Measurements from ENCODE around the gene KCNQ2.

The KCNQ2 gene

GRCh38 chr20:63428906-63429575 lies 43.4 kb downstream of the KCNQ2 start:
- Histone ChIP-seq H3K4ac (ENCODE audit: low read depth, low read length) (no peak overlapping the region), H2BK120ac (ENCODE audit: low read depth, low read length) (no peak overlapping the region), H3K27me3 (ENCODE audit: insufficient read depth, low read length, poor library complexity) (no peaks in the 10 kb centered on the region), H3K79me2 (ENCODE audit: control insufficient read depth, insufficient read depth, low read length) (no peaks in the 10 kb centered on the region), H4K5ac (ENCODE audit: low read length) (no peak overlapping the region), H3K36me3 (ENCODE audit: control insufficient read depth, insufficient read depth, low read length) (no peaks in the 10 kb centered on the region), H3K56ac (ENCODE audit: low read length) (no peak overlapping the region), H3K18ac (ENCODE audit: low read length) (no peak overlapping the region), H3K23ac (ENCODE audit: low read length) (no peak overlapping the region), H3K27ac (ENCODE audit: low read depth, low read length) (no peak overlapping the region), H4K8ac (ENCODE audit: low read depth, low read length) (no peak overlapping the region), H3K79me1 (ENCODE audit: low read length) (no peaks in the 10 kb centered on the region), H2BK5ac (ENCODE audit: low read length) (no peak overlapping the region), H3K4me3 (ENCODE audit: low read length) (no peak overlapping the region), H3K4me1 (ENCODE audit: control insufficient read depth, low read depth, low read length) (no peaks in the 10 kb centered on the region), H3K9ac (ENCODE audit: low read length) (no peak overlapping the region), H2BK15ac (replicated peaks; ENCODE audit: low read depth) (no peak overlapping the region), H3K4me2 (ENCODE audit: low read length) (no peak overlapping the region), H2AK5ac (ENCODE audit: low read length) (no peak overlapping the region)
- no CpG with 5 or more reads among the region's 20 CpGs for WGBS (ENCODE audit: extremely low coverage, insufficient coverage, low lambda C conversion rate)
- no peak for DNase-seq

GRCh38 chr20:63427724-63428330 lies 44.6 kb downstream of the KCNQ2 start:
- no peak overlapping the region for H3K4me2 ChIP-seq (ENCODE audit: low read length)
- no peak overlapping the region for H3K56ac ChIP-seq (ENCODE audit: low read length)
- H2AK5ac ChIP-seq (ENCODE audit: low read length): no peak overlapping the region
- H3K23ac ChIP-seq (ENCODE audit: low read length): no peak overlapping the region
- H3K4me3 ChIP-seq (ENCODE audit: low read length): no peak overlapping the region
- no peaks in the 10 kb centered on the region for H3K79me2 ChIP-seq (ENCODE audit: control insufficient read depth, insufficient read depth, low read length)
- no peak overlapping the region for H3K18ac ChIP-seq (ENCODE audit: low read length)
- no peaks in the 10 kb centered on the region for H3K36me3 ChIP-seq (ENCODE audit: control insufficient read depth, insufficient read depth, low read length)
- no peaks in the 10 kb centered on the region for H3K4me1 ChIP-seq (ENCODE audit: control insufficient read depth, low read depth, low read length)
- no peak overlapping the region for H3K4ac ChIP-seq (ENCODE audit: low read depth, low read length)
- no peak overlapping the region for H2BK120ac ChIP-seq (ENCODE audit: low read depth, low read length)
- no peak for DNase-seq
- H4K5ac ChIP-seq (ENCODE audit: low read length): no peak overlapping the region
- no peaks in the 10 kb centered on the region for H3K79me1 ChIP-seq (ENCODE audit: low read length)
- H3K27ac ChIP-seq (ENCODE audit: low read depth, low read length): no peak overlapping the region
- no peak overlapping the region for H2BK5ac ChIP-seq (ENCODE audit: low read length)
- H2BK15ac ChIP-seq (replicated peaks; ENCODE audit: low read depth): no peak overlapping the region
- no peak overlapping the region for H3K9ac ChIP-seq (ENCODE audit: low read length)
- WGBS (ENCODE audit: extremely low coverage, insufficient coverage, low lambda C conversion rate): no CpG with 5 or more reads among the region's 27 CpGs
- H4K8ac ChIP-seq (ENCODE audit: low read depth, low read length): no peak overlapping the region
- no peaks in the 10 kb centered on the region for H3K27me3 ChIP-seq (ENCODE audit: insufficient read depth, low read length, poor library complexity)

GRCh38 chr20:63427206-63427605 lies 45.2 kb downstream of the KCNQ2 start:
- H3K27ac ChIP-seq (ENCODE audit: low read depth, low read length): no peak overlapping the region
- WGBS (ENCODE audit: extremely low coverage, insufficient coverage, low lambda C conversion rate): no CpG with 5 or more reads among the region's 16 CpGs
- no peaks in the 10 kb centered on the region for H3K79me2 ChIP-seq (ENCODE audit: control insufficient read depth, insufficient read depth, low read length)
- no peak overlapping the region for H2BK120ac ChIP-seq (ENCODE audit: low read depth, low read length)
- no peak overlapping the region for H3K18ac ChIP-seq (ENCODE audit: low read length)
- H3K79me1 ChIP-seq (ENCODE audit: low read length): no peaks in the 10 kb centered on the region
- no peak overlapping the region for H4K5ac ChIP-seq (ENCODE audit: low read length)
- no peak overlapping the region for H2AK5ac ChIP-seq (ENCODE audit: low read length)
- H3K56ac ChIP-seq (ENCODE audit: low read length): no peak overlapping the region
- no peak for DNase-seq
- no peak overlapping the region for H3K4me3 ChIP-seq (ENCODE audit: low read length)
- no peaks in the 10 kb centered on the region for H3K4me1 ChIP-seq (ENCODE audit: control insufficient read depth, low read depth, low read length)
- H3K27me3 ChIP-seq (ENCODE audit: insufficient read depth, low read length, poor library complexity): no peaks in the 10 kb centered on the region
- no peak overlapping the region for H2BK5ac ChIP-seq (ENCODE audit: low read length)
- H3K9ac ChIP-seq (ENCODE audit: low read length): no peak overlapping the region
- no peaks in the 10 kb centered on the region for H3K36me3 ChIP-seq (ENCODE audit: control insufficient read depth, insufficient read depth, low read length)
- H2BK15ac ChIP-seq (replicated peaks; ENCODE audit: low read depth): no peak overlapping the region
- no peak overlapping the region for H3K23ac ChIP-seq (ENCODE audit: low read length)
- H3K4me2 ChIP-seq (ENCODE audit: low read length): no peak overlapping the region
- H3K4ac ChIP-seq (ENCODE audit: low read depth, low read length): no peak overlapping the region
- H4K8ac ChIP-seq (ENCODE audit: low read depth, low read length): no peak overlapping the region

- Histone ChIP-seq H3K4me2 (ENCODE audit: low read length) (no peak overlapping the region), H3K4me1 (ENCODE audit: control insufficient read depth, low read depth, low read length) (no peaks in the 10 kb centered on the region), H3K4me3 (ENCODE audit: low read length) (no peak overlapping the region), H3K27ac (ENCODE audit: low read depth, low read length) (no peak overlapping the region), H4K8ac (ENCODE audit: low read depth, low read length) (no peak overlapping the region), H3K23ac (ENCODE audit: low read length) (no peak overlapping the region), H2BK15ac (replicated peaks; ENCODE audit: low read depth) (no peak overlapping the region), H3K9ac (ENCODE audit: low read length) (no peak overlapping the region), H3K36me3 (ENCODE audit: control insufficient read depth, insufficient read depth, low read length) (no peaks in the 10 kb centered on the region), H3K79me2 (ENCODE audit: control insufficient read depth, insufficient read depth, low read length) (no peaks in the 10 kb centered on the region), H3K27me3 (ENCODE audit: insufficient read depth, low read length, poor library complexity) (no peaks in the 10 kb centered on the region), H2BK120ac (ENCODE audit: low read depth, low read length) (no peak overlapping the region), H2AK5ac (ENCODE audit: low read length) (no peak overlapping the region), H4K5ac (ENCODE audit: low read length) (no peak overlapping the region), H3K4ac (ENCODE audit: low read depth, low read length) (no peak overlapping the region), H3K18ac (ENCODE audit: low read length) (no peak overlapping the region), H2BK5ac (ENCODE audit: low read length) (no peak overlapping the region), H3K56ac (ENCODE audit: low read length) (no peak overlapping the region), H3K79me1 (ENCODE audit: low read length) (no peaks in the 10 kb centered on the region)
- DNase-seq: no peak
- no CpG with 5 or more reads among the region's 27 CpGs for WGBS (ENCODE audit: extremely low coverage, insufficient coverage, low lambda C conversion rate)
Observed at GRCh38 chr20:63425846-63426485, 46.5 kb downstream of the KCNQ2 start.

- no CpG with 5 or more reads among the region's 25 CpGs for WGBS (ENCODE audit: extremely low coverage, insufficient coverage, low lambda C conversion rate)
- no peaks in the 10 kb centered on the region for H3K36me3 ChIP-seq (ENCODE audit: control insufficient read depth, insufficient read depth, low read length)
Observed at GRCh38 chr20:63424613-63425012, 47.8 kb downstream of the KCNQ2 start.

More at GRCh38 chr20:63424613-63425012, 47.8 kb downstream of the KCNQ2 start:
- Histone ChIP-seq H3K27me3 (ENCODE audit: insufficient read depth, low read length, poor library complexity) (no peaks in the 10 kb centered on the region), H4K5ac (ENCODE audit: low read length) (no peak overlapping the region), H3K18ac (ENCODE audit: low read length) (no peak overlapping the region), H3K56ac (ENCODE audit: low read length) (no peak overlapping the region), H4K8ac (ENCODE audit: low read depth, low read length) (no peak overlapping the region), H3K9ac (ENCODE audit: low read length) (no peak overlapping the region), H2AK5ac (ENCODE audit: low read length) (no peak overlapping the region), H3K79me1 (ENCODE audit: low read length) (no peaks in the 10 kb centered on the region), H2BK5ac (ENCODE audit: low read length) (no peak overlapping the region), H2BK15ac (replicated peaks; ENCODE audit: low read depth) (no peak overlapping the region), H3K23ac (ENCODE audit: low read length) (no peak overlapping the region), H3K4me3 (ENCODE audit: low read length) (no peak overlapping the region), H3K4me2 (ENCODE audit: low read length) (no peak overlapping the region), H3K4ac (ENCODE audit: low read depth, low read length) (no peak overlapping the region), H3K79me2 (ENCODE audit: control insufficient read depth, insufficient read depth, low read length) (no peaks in the 10 kb centered on the region), H3K4me1 (ENCODE audit: control insufficient read depth, low read depth, low read length) (no peaks in the 10 kb centered on the region), H3K27ac (ENCODE audit: low read depth, low read length) (no peak overlapping the region), H2BK120ac (ENCODE audit: low read depth, low read length) (no peak overlapping the region)
- no peak for DNase-seq

Measured in mesendoderm (in vitro differentiated cells).